HG03558 (cell line): ENCODE results near the gene FAM131B.
"Not testable (repeated sequence)": the region's sequence is repeated elsewhere in the genome, so short reads cannot be mapped to it uniquely, and the experiment has no call there.

Experiments used
- ATAC-seq: cut with Tn5 transposase; IDR thresholded peaks from one replicate; pipeline ENCODE4 v1.9.1; 2021; ENCODE audit warnings: moderate number of reproducible peaks; ENCODE audit not compliant: unreplicated experiment; ENCODE audit errors: extremely low read depth

Gene FAM131B

GRCh38 chr7:143362131-143363015 lies at the start of gene FAM131B:
Gene FAM131B, minus strand, starts transcription at chr7:143362713. Its CDS starts 110 bp downstream, at chr7:143362603.
- ATAC-seq: no peak

- no peak for ATAC-seq
Measured at GRCh38 chr7:143411976-143412708, 49.6 kb upstream of the FAM131B start.

- no peak for ATAC-seq
Measured at GRCh38 chr7:143410521-143411004, 48.0 kb upstream of the FAM131B start.

GRCh38 chr7:143408686-143409561 lies 46.4 kb upstream of the FAM131B start, which contains the start of gene EPHA1:
Gene EPHA1, minus strand, starts transcription at chr7:143408856. Its CDS starts 51 bp downstream, at chr7:143408805.
- ATAC-seq: no peak

GRCh38 chr7:143408252-143408685 lies 45.8 kb upstream of the FAM131B start:
- no peak for ATAC-seq

GRCh38 chr7:143407287-143408251 lies 45.1 kb upstream of the FAM131B start:
- no peak for ATAC-seq

- no peak for ATAC-seq
Measured at GRCh38 chr7:143406002-143406357, 43.5 kb upstream of the FAM131B start.

- ATAC-seq: no peak
Measured at GRCh38 chr7:143405173-143406001, 42.9 kb upstream of the FAM131B start.

GRCh38 chr7:143402233-143402632 lies 39.7 kb upstream of the FAM131B start:
- ATAC-seq: not testable (repeated sequence)

- no peak for ATAC-seq
Measured at GRCh38 chr7:143401265-143401664, 38.8 kb upstream of the FAM131B start.

- ATAC-seq: no peak
Measured at GRCh38 chr7:143399642-143400041, 37.1 kb upstream of the FAM131B start.

GRCh38 chr7:143399151-143399550 lies 36.6 kb upstream of the FAM131B start:
- no peak for ATAC-seq

- ATAC-seq: no peak
Measured at GRCh38 chr7:143398616-143399015, 36.1 kb upstream of the FAM131B start.

GRCh38 chr7:143397710-143398530 lies 35.4 kb upstream of the FAM131B start:
- ATAC-seq: no peak

- no peak for ATAC-seq
Measured at GRCh38 chr7:143396625-143397556, 34.4 kb upstream of the FAM131B start.

- no peak for ATAC-seq
Measured at GRCh38 chr7:143396182-143396581, 33.7 kb upstream of the FAM131B start.
